H1 (cell line): ENCODE results near the gene SYVN1. TPM values are rescaled to one million over a fixed set of nuclear protein-coding genes. Genes with fewer than 3 reads are reported as not detected.

Source experiments
- CTCF ChIA-PET: fragments of 300-600 bp; sonication (Branson Sonifier 250); formaldehyde crosslinking; loops from one replicate; lab custom pipeline; 2021; ENCODE audit not compliant: partially characterized antibody; lab: Charles Lee
- POLR2A ChIA-PET: fragments of 300-600 bp; sonication (Branson Sonifier 250); formaldehyde crosslinking; loops from one replicate; lab custom pipeline; 2021; ENCODE audit warnings: inconsistent platforms; ENCODE audit not compliant: partially characterized antibody; lab: Charles Lee
- DNase-seq, 2 experiments: peaks; one replicate each; pipeline versions ENCODE4 v3.0.0 to v3.0.0-alpha.2; 2010 to 2022; ENCODE audit warnings: low spot score in 2 of 2, low read depth in 1 of 2, mixed read lengths in 1 of 2
- FAIRE-seq: peaks from 2 replicates; lab custom pipeline; 2011; peaks lifted over from hg19 to GRCh38; lab: Jason Lieb, UNC
- H2AFZ ChIP-seq: 2 replicates; pipeline ENCODE4 v1.8.1; 2012; ENCODE audit warnings: low read length, inconsistent platforms
- H2AK5ac ChIP-seq: 2 replicates; pipeline ENCODE4 v1.6.1; 2013; ENCODE audit warnings: low read depth, low read length
- H2BK120ac ChIP-seq: replicated peaks from 2 replicates; pipeline ENCODE3; 2013; ENCODE audit warnings: low read depth, low read length, inconsistent platforms
- H2BK12ac ChIP-seq: 2 replicates; pipeline ENCODE4 v1.6.1; 2013; ENCODE audit warnings: low read depth, low read length
- H2BK15ac ChIP-seq: 2 replicates; pipeline ENCODE4 v1.6.1; 2013; ENCODE audit warnings: low read length
- H2BK20ac ChIP-seq: 2 replicates; pipeline ENCODE4 v1.6.1; 2013; ENCODE audit warnings: low read length
- H2BK5ac ChIP-seq: 2 replicates; pipeline ENCODE4 v1.6.1; 2013; ENCODE audit warnings: low read depth, low read length
- H3K14ac ChIP-seq: 2 replicates; pipeline ENCODE4 v1.6.1; 2013; ENCODE audit warnings: inconsistent platforms; ENCODE audit not compliant: insufficient read length
- H3K18ac ChIP-seq: 2 replicates; pipeline ENCODE4 v1.6.1; 2013; ENCODE audit warnings: low read length; ENCODE audit errors: extremely low read depth
- H3K23ac ChIP-seq: 2 replicates; pipeline ENCODE4 v1.6.1; 2013; ENCODE audit warnings: inconsistent platforms; ENCODE audit not compliant: insufficient read length
- H3K23me2 ChIP-seq: 2 replicates; pipeline ENCODE4 v1.6.1; 2013; ENCODE audit warnings: low read depth, low read length
- H3K27ac ChIP-seq: 2 replicates; pipeline ENCODE4 v1.6.1; 2011; ENCODE audit warnings: low read depth, low read length, inconsistent platforms
- H3K27me3 ChIP-seq, 4 experiments: replicated peaks in 1 of 4; 1 replicate in 1 of 4; 2 replicates in 3 of 4; pipeline versions ENCODE4 v1.6.1 to v1.8.1; 2011 to 2013; ENCODE audit warnings: low read length in 3 of 4, mild to moderate bottlenecking in 3 of 4, inconsistent platforms in 2 of 4, mixed read lengths in 2 of 4, moderate library complexity in 1 of 4; ENCODE audit not compliant: control insufficient read depth in 3 of 4, insufficient read depth in 3 of 4; ENCODE audit errors: extremely low read depth in 1 of 4
- H3K36me3 ChIP-seq, 4 experiments: 2 replicates each; pipeline versions ENCODE4 v1.6.1 to v1.8.1; 2011 to 2013; ENCODE audit warnings: mild to moderate bottlenecking in 4 of 4, low read length in 3 of 4, moderate library complexity in 2 of 4, control low read depth in 1 of 4, inconsistent platforms in 1 of 4; ENCODE audit not compliant: insufficient read depth in 4 of 4, control insufficient read depth in 2 of 4
- H3K4ac ChIP-seq: replicated peaks from 2 replicates; pipeline ENCODE3; 2013; ENCODE audit warnings: low read length, low read depth, mixed read lengths, inconsistent platforms; ENCODE audit not compliant: insufficient read length
- H3K4me1 ChIP-seq, 4 experiments: replicated peaks in 1 of 4; 1 replicate in 1 of 4; 2 replicates in 3 of 4; pipeline versions ENCODE4 v1.6.1 to v1.8.1; 2011 to 2013; ENCODE audit warnings: low read length in 3 of 4, inconsistent platforms in 2 of 4, mixed read lengths in 1 of 4; ENCODE audit not compliant: insufficient read depth in 4 of 4, control insufficient read depth in 3 of 4
- H3K4me2 ChIP-seq, 2 experiments: 2 replicates each; pipeline versions ENCODE4 v1.6.1 to v1.8.1; 2011 to 2013; ENCODE audit warnings: low read depth in 2 of 2, low read length in 2 of 2, control low read depth in 1 of 2, inconsistent platforms in 1 of 2, mild to moderate bottlenecking in 1 of 2; ENCODE audit not compliant: insufficient read depth in 1 of 2
- H3K4me3 ChIP-seq, 4 experiments: fragments of 200-600, 300-600 bp in 1 of 4; sonication (generic), shearing (Covaris generic), sonication (Bioruptor Twin) in 1 of 4; 2 replicates each; pipeline versions ENCODE4 v1.5.1 to v1.8.1; 2011 to 2016; ENCODE audit warnings: low read length in 4 of 4, low read depth in 3 of 4, control low read depth in 2 of 4, inconsistent platforms in 2 of 4, mild to moderate bottlenecking in 2 of 4, mixed read lengths in 1 of 4, moderate library complexity in 1 of 4; ENCODE audit not compliant: insufficient read depth in 2 of 4; ENCODE audit errors: extremely low read depth in 1 of 4
- H3K56ac ChIP-seq: replicated peaks from 2 replicates; pipeline ENCODE3; 2013; ENCODE audit warnings: low read depth, mild to moderate bottlenecking, mixed read lengths, low read length, inconsistent platforms; ENCODE audit not compliant: insufficient read length
- H3K79me1 ChIP-seq: 2 replicates; pipeline ENCODE4 v1.6.1; 2013; ENCODE audit warnings: low read depth, low read length, control low read depth
- H3K79me2 ChIP-seq, 2 experiments: 2 replicates each; pipeline versions ENCODE4 v1.6.1 to v1.8.1; 2012 to 2013; ENCODE audit warnings: low read length in 2 of 2, mild to moderate bottlenecking in 2 of 2, inconsistent platforms in 1 of 2; ENCODE audit not compliant: insufficient read depth in 2 of 2, control insufficient read depth in 1 of 2
- H3K9ac ChIP-seq, 4 experiments: replicated peaks in 1 of 4; 1 replicate in 1 of 4; 2 replicates in 3 of 4; pipeline versions ENCODE4 v1.6.1 to v1.8.1; 2011 to 2013; ENCODE audit warnings: low read depth in 3 of 4, low read length in 3 of 4, control low read depth in 2 of 4, mild to moderate bottlenecking in 2 of 4, moderate library complexity in 2 of 4, inconsistent platforms in 1 of 4; ENCODE audit errors: extremely low read depth in 1 of 4
- H3K9me3 ChIP-seq, 2 experiments: 2 replicates each; pipeline versions ENCODE4 v1.6.1 to v1.8.1; 2012 to 2013; ENCODE audit warnings: mild to moderate bottlenecking in 2 of 2, moderate library complexity in 2 of 2, control low read depth in 1 of 2, inconsistent platforms in 1 of 2, low read depth in 1 of 2, low read length in 1 of 2, mixed read lengths in 1 of 2; ENCODE audit not compliant: insufficient read depth in 2 of 2
- H4K20me1 ChIP-seq, 2 experiments: replicated peaks in 1 of 2; 2 replicates each; pipeline versions ENCODE3 to v1.8.1; 2011 to 2013; ENCODE audit warnings: inconsistent platforms in 2 of 2, low read length in 2 of 2, mild to moderate bottlenecking in 1 of 2; ENCODE audit not compliant: insufficient read depth in 2 of 2, control insufficient read depth in 1 of 2
- H4K5ac ChIP-seq: 2 replicates; pipeline ENCODE4 v1.6.1; 2013; ENCODE audit warnings: low read length, low read depth, mixed read lengths, inconsistent platforms; ENCODE audit not compliant: insufficient read length
- H4K8ac ChIP-seq: 2 replicates; pipeline ENCODE4 v1.8.0; 2013; ENCODE audit warnings: mild to moderate bottlenecking, moderate library complexity, low read length, inconsistent platforms; ENCODE audit not compliant: insufficient read depth; ENCODE audit errors: extremely low read depth
- H4K91ac ChIP-seq: replicated peaks from 2 replicates; pipeline ENCODE3; 2013; ENCODE audit warnings: low read length, mixed read lengths, inconsistent platforms; ENCODE audit not compliant: insufficient read length
- CTCF ChIP-seq, 3 experiments: IDR thresholded peaks; 1 replicate in 2 of 3; 2 replicates in 1 of 3; pipeline versions ENCODE4 v1.5.1 to v1.6.1; 2011; ENCODE audit warnings: low read length in 3 of 3, mild to moderate bottlenecking in 3 of 3, inconsistent platforms in 2 of 3, low read depth in 1 of 3, moderate library complexity in 1 of 3; ENCODE audit not compliant: insufficient read depth in 1 of 3; ENCODE audit errors: control extremely low read depth in 1 of 3
- SP1 ChIP-seq: IDR thresholded peaks from 2 replicates; pipeline ENCODE4 v1.6.1; 2011; ENCODE audit warnings: low read depth, low read length
- WGBS, 2 experiments: shearing (Covaris generic) in 1 of 2; methylation state at CpG; one replicate each; pipeline versions ENCODE4 v1.1.6 to v1.1.7; 2013 to 2015; ENCODE audit warnings: low lambda C conversion rate in 2 of 2, mixed read lengths in 2 of 2, inconsistent platforms in 1 of 2, low coverage in 1 of 2, missing lambda C conversion rate in 1 of 2; ENCODE audit not compliant: insufficient replicate concordance in 2 of 2, insufficient coverage in 1 of 2, insufficient read length in 1 of 2; ENCODE audit errors: extremely low coverage in 1 of 2, missing lambda C conversion rate in 1 of 2; 5-methylcytosine and 5-hydroxymethylcytosine counted together
- polyA plus RNA-seq, 7 experiments: library from polyadenylated mRNA; depleted of rRNA in 3 of 7; stranded (reverse) in 5 of 7; unstranded in 2 of 7; fragments of >200 nt in 5 of 7; fragments of 200-250 nt in 2 of 7; gene quantifications; 1 replicate in 5 of 7; 2 replicates in 1 of 7; 4 replicates in 1 of 7; pipeline versions ENCODE4 v1.2.1 to v1.2.3, GENCODE V29; 2011 to 2013; ENCODE audit warnings: missing spikeins in 2 of 7, mixed read lengths in 2 of 7
- total RNA-seq: library from RNA; stranded (reverse); fragmentation: NEBNext Ultra II Directional; extraction: Animal tissue kit (Norgen Biotek cat#: 25700); gene quantifications from 2 replicates; pipeline ENCODE4 v1.2.1, GENCODE V29; 2021

The SYVN1 gene
- total and polyA plus RNA-seq, 2 of the 8 experiments (the other 6 are each of a cell fraction or from before 2014, with no cell fraction given) = 27.8 to 29.4 TPM

DNA sequence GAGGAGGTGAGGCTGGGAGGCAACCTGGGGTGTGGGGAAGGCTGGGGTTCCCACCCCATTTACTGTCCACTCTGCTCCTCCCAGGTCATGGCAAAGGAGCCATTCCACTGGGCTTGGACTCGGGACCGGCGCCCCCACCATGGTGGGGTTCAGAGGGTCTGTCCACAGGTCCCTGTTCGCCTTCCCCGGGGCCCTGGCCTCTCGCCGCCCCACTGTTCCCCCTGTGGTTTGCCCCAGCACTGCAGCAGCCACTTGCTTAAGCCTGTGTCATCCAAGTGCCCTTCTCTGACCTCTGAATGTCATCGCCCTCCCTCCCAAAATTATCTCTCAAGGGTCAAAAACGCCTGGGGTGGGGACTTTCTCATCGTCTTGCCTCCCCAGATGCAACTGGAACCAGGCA lies 38.3 kb upstream of the SYVN1 start:
- Histone ChIP-seq H2BK15ac (no peak overlapping the region), H3K4me2 (no peak overlapping the region), H3K9ac (no peak overlapping the region), H3K14ac (no peak overlapping the region), H4K5ac (no peak overlapping the region), H3K4me1 (peaks cover 0 to 3% (median 1%) of the 10 kb centered on the region in 4 experiments; a peak in 2 of 7 replicates), H4K8ac (no peak overlapping the region; the same call in 1 of the 2 replicates), H2AFZ (no peak overlapping the region), H3K23me2 (no peaks in the 10 kb centered on the region), H3K56ac (no peak overlapping the region), H3K36me3 (no peaks in the 10 kb centered on the region), H3K4me3 (no peak overlapping the region), H3K23ac (no peak overlapping the region), H3K9me3 (no peaks in the 10 kb centered on the region), H3K27ac (no peak overlapping the region), H2BK20ac (no peak overlapping the region), H2BK120ac (no peak overlapping the region), H2BK5ac (no peak overlapping the region), H3K18ac (no peak overlapping the region), H2BK12ac (no peak overlapping the region), H3K79me2 (no peaks in the 10 kb centered on the region), H2AK5ac (no peak overlapping the region), H3K4ac (no peak overlapping the region), H3K27me3 (no peaks in the 10 kb centered on the region), H4K91ac (no peak overlapping the region), H4K20me1 (no peaks in the 10 kb centered on the region), H3K79me1 (no peaks in the 10 kb centered on the region)
- 85% methylated on average over 10 of the region's 10 CpGs; no CpG with 5 or more reads in 1 of the 2 experiments for WGBS, 2 experiments
- ChIA-PET CTCF (interaction anchor here (0.7 to 2.3 kb wide), 5 partner anchors 9 to 82 kb away, joined by 3 to 14 read pairs (median 3); partner anchors contain the start of gene CAPN1), POLR2A (interaction anchor here (0.7 to 2.6 kb wide), 5 partner anchors 9 to 38 kb away, joined by 3 to 7 read pairs (median 3); no protein-coding TSS in a partner anchor)
- TF ChIP-seq SP1 (no peak), CTCF (IDR thresholded peaks at IDR 0.05; ENCODE audit: control extremely low read depth in 1 of 3, insufficient read depth in 1 of 3, low read depth in 1 of 3, low read length in 3 of 3) (peak in 2 of 3 experiments; percentile 2 to 17; a peak in 2 of 4 replicates)
- FAIRE-seq (no peak), DNase-seq (no peak)
